ENCODE data around the gene CWF19L2. TPM values are rescaled to one million over a fixed set of nuclear protein-coding genes. Genes with fewer than 3 reads are reported as not detected.

CWF19L2 gene
- total RNA-seq, 1 donor from 2014 or later, result 13.4 TPM

- Mint-ChIP-seq H3K4me3 (no peak overlapping the region), H3K27ac (no peak overlapping the region), H3K4me1 (ENCODE audit: unreplicated experiment) (peaks cover 9% of the 10 kb centered on the region), H3K36me3 (no peaks in the 10 kb centered on the region), H3K9me3 (no peaks in the 10 kb centered on the region), H3K27me3 (no peaks in the 10 kb centered on the region)
- no peak for TF ChIP-seq CTCF (conservative IDR thresholded peaks at IDR 0.05)
- no peak for DNase-seq (ENCODE audit: extremely low spot score, unreplicated experiment)
Observed at GRCh38 chr11:107453594-107454286, 3.9 kb downstream of the CWF19L2 start.

GRCh38 chr11:107446822-107447431 is 10.7 kb downstream of the CWF19L2 start:
- H3K9me3 Mint-ChIP-seq, result no peaks in the 10 kb centered on the region

GRCh38 chr11:107442715-107443215 is 14.9 kb downstream of the CWF19L2 start:
- H3K27me3 Mint-ChIP-seq, result no peaks in the 10 kb centered on the region
- no peaks in the 10 kb centered on the region for H3K4me1 Mint-ChIP-seq (ENCODE audit: unreplicated experiment)
- peaks cover 33% of the 10 kb centered on the region for H3K36me3 Mint-ChIP-seq
- no peak for TF ChIP-seq CTCF (conservative IDR thresholded peaks at IDR 0.05)
- H3K9me3 Mint-ChIP-seq, result no peaks in the 10 kb centered on the region
- H3K27ac Mint-ChIP-seq, result no peak overlapping the region
- no peak overlapping the region for H3K4me3 Mint-ChIP-seq
- DNase-seq (ENCODE audit: extremely low spot score, unreplicated experiment), result no peak

More at GRCh38 chr11:107446822-107447431, 10.7 kb downstream of the CWF19L2 start:
- TF ChIP-seq CTCF (conservative IDR thresholded peaks at IDR 0.05), result no peak
- no peak overlapping the region for H3K4me3 Mint-ChIP-seq
- H3K27ac Mint-ChIP-seq, result no peak overlapping the region
- peaks cover 28% of the 10 kb centered on the region for H3K36me3 Mint-ChIP-seq
- no peaks in the 10 kb centered on the region for H3K4me1 Mint-ChIP-seq (ENCODE audit: unreplicated experiment)
- no peak for DNase-seq (ENCODE audit: extremely low spot score, unreplicated experiment)
- no peaks in the 10 kb centered on the region for H3K27me3 Mint-ChIP-seq

GRCh38 chr11:107439586-107440167 is 17.9 kb downstream of the CWF19L2 start:
- no peak for DNase-seq (ENCODE audit: extremely low spot score, unreplicated experiment)
- Mint-ChIP-seq H3K4me1 (ENCODE audit: unreplicated experiment) (no peaks in the 10 kb centered on the region), H3K27me3 (no peaks in the 10 kb centered on the region), H3K36me3 (peaks cover 18% of the 10 kb centered on the region), H3K4me3 (no peak overlapping the region), H3K27ac (no peak overlapping the region), H3K9me3 (no peaks in the 10 kb centered on the region)
- TF ChIP-seq CTCF (conservative IDR thresholded peaks at IDR 0.05), result no peak

GRCh38 chr11:107438148-107438547 is 19.5 kb downstream of the CWF19L2 start:
- no peaks in the 10 kb centered on the region for H3K4me1 Mint-ChIP-seq (ENCODE audit: unreplicated experiment)
- H3K27me3 Mint-ChIP-seq, result no peaks in the 10 kb centered on the region
- no peak for DNase-seq (ENCODE audit: extremely low spot score, unreplicated experiment)
- no peak overlapping the region for H3K4me3 Mint-ChIP-seq
- no peaks in the 10 kb centered on the region for H3K9me3 Mint-ChIP-seq
- H3K27ac Mint-ChIP-seq, result no peak overlapping the region
- peaks cover 7% of the 10 kb centered on the region for H3K36me3 Mint-ChIP-seq
- TF ChIP-seq CTCF (conservative IDR thresholded peaks at IDR 0.05), result no peak

Measured in type B pancreatic cell (in vitro differentiated cells).